SK-N-SH (cell line): ENCODE data around the gene PRDM5. TPM values are rescaled to one million over a fixed set of nuclear protein-coding genes. Genes with fewer than 3 reads are reported as not detected.

Experiments used
- CTCF ChIA-PET: fragments of 300-600, 350-600 bp; formaldehyde crosslinking; extraction: SDS; loops from one replicate; lab custom pipeline; 2021; lab: Yijun Ruan, JAX
- POLR2A ChIA-PET: fragments of 350-600 bp; sonication (Branson Sonifier 250); formaldehyde crosslinking; extraction: SDS; loops from one replicate; lab custom pipeline; 2020; ENCODE audit warnings: antibody characterized with exemption, inconsistent platforms; lab: Yijun Ruan, JAX
- DNase-seq: peaks from one replicate; pipeline ENCODE4 v3.0.0; 2012
- H2AFZ ChIP-seq: fragments of 200-600 bp; sonication (generic); 2 replicates; pipeline ENCODE4 v1.8.1; 2016; ENCODE audit warnings: antibody characterized with exemption, mild to moderate bottlenecking, low read depth
- H3F3A ChIP-seq: fragments of 200-600 bp; sonication (generic); replicated peaks from 2 replicates; pipeline ENCODE3; 2016; ENCODE audit warnings: antibody characterized with exemption, mild to moderate bottlenecking; ENCODE audit not compliant: insufficient read depth
- H3K27ac ChIP-seq, 2 experiments: fragments of 200-500 bp in 1 of 2; fragments of 200-600 bp in 1 of 2; sonication (Bioruptor generic) in 1 of 2; sonication (generic), shearing (Covaris generic) in 1 of 2; 2 replicates each; pipeline versions ENCODE4 v1.5.1 to v1.6.1; 2014 to 2016; ENCODE audit warnings: low read depth in 2 of 2, inconsistent platforms in 1 of 2, low read length in 1 of 2, mild to moderate bottlenecking in 1 of 2, mixed read lengths in 1 of 2
- H3K27me3 ChIP-seq: fragments of 200-600 bp; sonication (generic), shearing (Covaris generic); 2 replicates; pipeline ENCODE4 v1.6.1; 2016; ENCODE audit warnings: mixed run types; ENCODE audit not compliant: insufficient read depth
- H3K36me3 ChIP-seq, 2 experiments: fragments of 200-500 bp in 1 of 2; fragments of 200-600 bp in 1 of 2; sonication (Bioruptor generic) in 1 of 2; sonication (generic) in 1 of 2; replicated peaks in 1 of 2; 2 replicates each; pipeline versions ENCODE3 to v1.5.1; 2014 to 2016; ENCODE audit warnings: low read length in 1 of 2, mild to moderate bottlenecking in 1 of 2; ENCODE audit not compliant: insufficient read depth in 2 of 2, control insufficient read depth in 1 of 2
- H3K4me1 ChIP-seq, 2 experiments: fragments of 200-500 bp in 1 of 2; fragments of 200-600 bp in 1 of 2; sonication (Bioruptor generic) in 1 of 2; sonication (generic), shearing (Covaris generic) in 1 of 2; 2 replicates each; pipeline versions ENCODE4 v1.5.1 to v1.6.1; 2014 to 2016; ENCODE audit warnings: low read depth in 1 of 2, low read length in 1 of 2, mixed run types in 1 of 2; ENCODE audit not compliant: insufficient read depth in 2 of 2, control insufficient read depth in 1 of 2
- H3K4me2 ChIP-seq: fragments of 200-600 bp; sonication (generic), shearing (Covaris generic); 2 replicates; pipeline ENCODE4 v1.6.1; 2017; ENCODE audit warnings: mixed run types
- H3K4me3 ChIP-seq, 2 experiments: fragments of 200-500 bp in 1 of 2; fragments of 200-600 bp in 1 of 2; sonication (Bioruptor generic) in 1 of 2; sonication (generic), shearing (Covaris generic) in 1 of 2; 2 replicates each; pipeline versions ENCODE4 v1.5.1 to v1.8.1; 2014 to 2016; ENCODE audit warnings: low read depth in 2 of 2, inconsistent platforms in 1 of 2, low read length in 1 of 2, mild to moderate bottlenecking in 1 of 2, mixed read lengths in 1 of 2, moderate library complexity in 1 of 2
- H3K79me2 ChIP-seq: fragments of 200-600 bp; sonication (generic); 2 replicates; pipeline ENCODE4 v1.8.1; 2017; ENCODE audit warnings: mild to moderate bottlenecking; ENCODE audit not compliant: insufficient read depth
- H3K9ac ChIP-seq: fragments of 200-600 bp; sonication (generic); 2 replicates; pipeline ENCODE4 v1.6.1; 2017; ENCODE audit warnings: mixed run types
- H3K9me2 ChIP-seq: fragments of 200-600 bp; sonication (generic); 2 replicates; pipeline ENCODE4 v1.6.1; 2017; ENCODE audit warnings: mixed run types
- H3K9me3 ChIP-seq: fragments of 200-600 bp; sonication (generic); 2 replicates; pipeline ENCODE4 v1.6.1; 2017; ENCODE audit warnings: mixed run types, mild to moderate bottlenecking, moderate library complexity
- H4K20me1 ChIP-seq: fragments of 200-600 bp; sonication (generic); 2 replicates; pipeline ENCODE4 v1.6.1; 2017; ENCODE audit warnings: mild to moderate bottlenecking, mixed run types; ENCODE audit not compliant: insufficient read depth
- CHD2 ChIP-seq: fragments of 150-350 bp; IDR thresholded peaks from 2 replicates; pipeline ENCODE4 v1.6.1; 2018; ENCODE audit warnings: low read length; ENCODE audit not compliant: partially characterized antibody
- CTCF ChIP-seq: fragments of 200-600 bp; sonication (generic); IDR thresholded peaks from 2 replicates; pipeline ENCODE4 v1.6.1; 2017; ENCODE audit warnings: antibody characterized with exemption, mild to moderate bottlenecking, moderate library complexity
- ELF1 ChIP-seq: IDR thresholded peaks from 2 replicates; pipeline ENCODE4 v1.4.0; 2012
- EZH2phosphoT487 ChIP-seq: fragments of 200-600 bp; sonication (generic); IDR thresholded peaks from 2 replicates; pipeline ENCODE4 v1.6.1; 2017; ENCODE audit warnings: low read depth, mixed run types, mild to moderate bottlenecking, antibody characterized with exemption, moderate library complexity, borderline replicate concordance
- FOSL2 ChIP-seq: IDR thresholded peaks from 2 replicates; pipeline ENCODE4 v1.4.0; 2012; ENCODE audit warnings: low read depth, mild to moderate bottlenecking, moderate library complexity, borderline replicate concordance
- FOXM1 ChIP-seq: IDR thresholded peaks from 2 replicates; pipeline ENCODE4 v1.4.0; 2012; ENCODE audit warnings: low read depth, mild to moderate bottlenecking
- GABPA ChIP-seq: IDR thresholded peaks from 2 replicates; pipeline ENCODE4 v1.4.0; 2012; ENCODE audit warnings: low read depth, mild to moderate bottlenecking
- IRF3 ChIP-seq: fragments of 150-350 bp; IDR thresholded peaks from 2 replicates; pipeline ENCODE4 v1.6.1; 2016; ENCODE audit warnings: mild to moderate bottlenecking, low read depth, low read length
- MXI1 ChIP-seq: IDR thresholded peaks from 2 replicates; pipeline ENCODE4 v1.6.1; 2012; ENCODE audit warnings: mild to moderate bottlenecking, low read depth, low read length, improper control_type of control experiment
- NRF1 ChIP-seq: IDR thresholded peaks from 2 replicates; pipeline ENCODE4 v1.6.1; 2012; ENCODE audit warnings: low read depth, mild to moderate bottlenecking, low read length
- PBX3 ChIP-seq: IDR thresholded peaks from 2 replicates; pipeline ENCODE4; 2012
- RAD21 ChIP-seq: IDR thresholded peaks from 2 replicates; pipeline ENCODE4 v1.6.1; 2012; ENCODE audit warnings: mild to moderate bottlenecking, low read length
- REST ChIP-seq: IDR thresholded peaks from 2 replicates; pipeline ENCODE4 v1.6.1; 2012; ENCODE audit warnings: mild to moderate bottlenecking, low read depth, low read length, moderate library complexity
- RFX5 ChIP-seq: IDR thresholded peaks from 2 replicates; pipeline ENCODE4 v1.6.1; 2012; ENCODE audit warnings: mild to moderate bottlenecking, improper control_type of control experiment, low read length
- RXRA ChIP-seq: IDR thresholded peaks from 2 replicates; pipeline ENCODE4 v1.4.0; 2012; ENCODE audit warnings: low read depth, mild to moderate bottlenecking, borderline replicate concordance
- SMC3 ChIP-seq: IDR thresholded peaks from 2 replicates; pipeline ENCODE4 v1.6.1; 2012; ENCODE audit warnings: low read depth, low read length, improper control_type of control experiment
- TAF1 ChIP-seq: IDR thresholded peaks from 2 replicates; pipeline ENCODE4 v1.6.1; 2012; ENCODE audit warnings: low read depth, mild to moderate bottlenecking, low read length, moderate library complexity, borderline replicate concordance
- USF1 ChIP-seq: IDR thresholded peaks from 2 replicates; pipeline ENCODE4 v1.4.0; 2012; ENCODE audit warnings: low read depth, borderline replicate concordance
- YY1 ChIP-seq: IDR thresholded peaks from 2 replicates; pipeline ENCODE4 v1.4.0; 2012; ENCODE audit warnings: low read depth, mild to moderate bottlenecking
- ZBTB33 ChIP-seq: IDR thresholded peaks from 2 replicates; pipeline ENCODE4 v1.4.0; 2012; ENCODE audit warnings: low read depth, borderline replicate concordance
- WGBS: methylation state at CpG from one replicate; pipeline ENCODE4 v1.1.6; 2017; ENCODE audit warnings: low lambda C conversion rate; 5-methylcytosine and 5-hydroxymethylcytosine counted together
- polyA plus RNA-seq, 3 experiments: library from polyadenylated mRNA; depleted of rRNA; stranded (reverse); fragments of >200 nt; gene quantifications; 2 replicates each; pipeline ENCODE4 v1.2.3, GENCODE V29; 2012

PRDM5 gene
- polyA plus RNA-seq, 1 of the 3 experiments (the other 2 are of a cell fraction): 3.8 TPM

- POLR2A ChIA-PET: no interaction called here
- 79% methylated on average over 3 of the region's 5 CpGs for WGBS
Measured at GRCh38 chr4:120838784-120839183, 83.7 kb downstream of the PRDM5 start.

More at GRCh38 chr4:120838784-120839183, 83.7 kb downstream of the PRDM5 start:
- no peaks in the 10 kb centered on the region for H3K27me3 ChIP-seq
- no peaks in the 10 kb centered on the region for H3K36me3 ChIP-seq
- H2AFZ ChIP-seq: no peak overlapping the region
- H3K79me2 ChIP-seq: no peaks in the 10 kb centered on the region
- H3K9me2 ChIP-seq: no peaks in the 10 kb centered on the region
- H4K20me1 ChIP-seq: no peaks in the 10 kb centered on the region
- H3K4me1 ChIP-seq: peaks cover 7 to 9% of the 10 kb centered on the region in 2 experiments; a peak in 2 of 4 replicates
- no peak for DNase-seq
- H3K4me2 ChIP-seq: no peak overlapping the region
- CTCF ChIA-PET: interaction anchor here (0.8 to 1.3 kb wide), 4 partner anchors 8 to 52 kb away, joined by 3 to 5 read pairs (median 3); no protein-coding TSS in a partner anchor
- H3K9me3 ChIP-seq: no peaks in the 10 kb centered on the region
- peaks cover 5% of the 10 kb centered on the region for H3F3A ChIP-seq
- H3K9ac ChIP-seq: no peak overlapping the region
- TF ChIP-seq ELF1: no peak
- no peak for TF ChIP-seq NRF1
- no peak for TF ChIP-seq SMC3
- TF ChIP-seq ZBTB33: no peak
- TF ChIP-seq YY1: no peak
- TF ChIP-seq FOSL2: no peak
- TF ChIP-seq PBX3: no peak
- no peak for TF ChIP-seq EZH2phosphoT487
- TF ChIP-seq RFX5: no peak
- TF ChIP-seq USF1: no peak
- no peak for TF ChIP-seq IRF3
- no peak for TF ChIP-seq CHD2
- no peak for TF ChIP-seq CTCF
- no peak for TF ChIP-seq FOXM1
- TF ChIP-seq RAD21: no peak
- TF ChIP-seq RXRA: no peak
- TF ChIP-seq REST: no peak
- TF ChIP-seq GABPA: no peak
- TF ChIP-seq TAF1: no peak
- TF ChIP-seq MXI1: no peak
- H3K4me3 ChIP-seq: no peak overlapping the region
- no peak overlapping the region for H3K27ac ChIP-seq
